GM19372 (cell line): ENCODE measurements around the gene RNF34.

ENCODE experiments used
- ATAC-seq: cut with Tn5 transposase; IDR thresholded peaks from one replicate; pipeline ENCODE4 v1.9.1; 2021; ENCODE audit warnings: mild to moderate bottlenecking, low read depth, moderate library complexity; ENCODE audit not compliant: unreplicated experiment

The RNF34 gene

DNA sequence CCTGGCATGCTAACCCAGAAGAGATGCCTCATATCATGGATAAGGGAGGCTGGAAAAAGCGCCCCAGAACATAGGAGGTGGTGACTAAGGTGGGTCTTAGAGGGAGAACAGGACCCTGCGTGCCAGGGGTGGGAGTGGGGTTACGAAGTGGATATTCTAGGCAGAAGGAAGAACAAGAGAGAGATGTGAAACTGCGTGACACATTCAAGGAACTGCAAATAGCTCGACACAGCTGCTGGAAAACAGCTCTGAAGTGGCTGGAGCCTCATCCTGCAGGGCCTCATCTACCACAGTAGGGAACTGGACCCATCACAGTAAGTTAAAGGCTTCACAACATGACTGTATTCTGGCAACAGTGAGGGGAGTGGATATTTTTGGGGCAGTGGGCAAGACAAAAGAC is 61.1 kb downstream of the RNF34 start:
- ATAC-seq = no peak

GRCh38 chr12:121464331-121464730 is 64.4 kb downstream of the RNF34 start:
- ATAC-seq = no peak

GRCh38 chr12:121465921-121466793 is 66.2 kb downstream of the RNF34 start:
- peak; percentile 3 for ATAC-seq

DNA sequence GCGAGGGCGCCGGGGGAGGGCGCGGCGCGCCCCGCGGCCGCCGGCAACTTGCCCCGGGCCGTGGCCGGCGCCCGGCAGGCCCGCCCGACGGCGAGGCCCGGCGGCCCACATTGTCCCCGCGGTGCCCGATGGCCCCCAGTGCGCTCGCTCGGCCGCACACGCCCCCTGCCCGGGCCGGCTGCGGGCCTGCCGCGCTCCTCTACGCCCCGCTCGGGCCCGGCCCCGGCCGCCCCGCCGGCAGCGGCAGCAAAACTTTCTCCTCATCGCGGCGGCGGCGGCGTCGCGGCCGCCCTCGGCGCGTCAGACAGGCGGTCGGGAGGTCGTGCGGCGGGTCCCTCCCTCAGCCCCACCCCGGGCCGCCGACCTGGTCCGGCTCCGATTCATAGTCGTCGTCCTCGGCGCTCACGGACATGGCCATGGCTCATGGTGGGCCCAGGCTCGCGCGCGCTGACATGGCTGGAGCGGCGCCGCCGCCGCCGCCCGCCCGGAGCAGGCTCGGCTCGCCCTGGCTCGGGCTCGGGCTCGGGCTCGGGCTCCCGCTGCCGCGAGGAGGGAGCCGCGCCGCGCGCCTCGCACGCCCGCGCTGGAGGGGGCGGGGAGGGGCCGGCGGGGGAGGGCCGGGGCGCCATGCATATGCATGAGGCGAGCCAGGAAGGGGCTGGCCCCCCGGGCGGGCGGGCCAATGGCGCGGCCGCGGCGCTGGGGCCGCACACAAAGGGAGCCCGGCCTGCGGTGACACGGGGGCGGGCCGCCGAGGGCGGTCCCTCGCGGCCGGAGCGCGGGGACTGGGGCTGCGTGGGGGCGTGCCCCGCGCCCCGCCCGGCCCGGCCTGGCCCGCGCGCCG is 67.1 kb downstream of the RNF34 start:
- peak; percentile 89 for ATAC-seq

DNA sequence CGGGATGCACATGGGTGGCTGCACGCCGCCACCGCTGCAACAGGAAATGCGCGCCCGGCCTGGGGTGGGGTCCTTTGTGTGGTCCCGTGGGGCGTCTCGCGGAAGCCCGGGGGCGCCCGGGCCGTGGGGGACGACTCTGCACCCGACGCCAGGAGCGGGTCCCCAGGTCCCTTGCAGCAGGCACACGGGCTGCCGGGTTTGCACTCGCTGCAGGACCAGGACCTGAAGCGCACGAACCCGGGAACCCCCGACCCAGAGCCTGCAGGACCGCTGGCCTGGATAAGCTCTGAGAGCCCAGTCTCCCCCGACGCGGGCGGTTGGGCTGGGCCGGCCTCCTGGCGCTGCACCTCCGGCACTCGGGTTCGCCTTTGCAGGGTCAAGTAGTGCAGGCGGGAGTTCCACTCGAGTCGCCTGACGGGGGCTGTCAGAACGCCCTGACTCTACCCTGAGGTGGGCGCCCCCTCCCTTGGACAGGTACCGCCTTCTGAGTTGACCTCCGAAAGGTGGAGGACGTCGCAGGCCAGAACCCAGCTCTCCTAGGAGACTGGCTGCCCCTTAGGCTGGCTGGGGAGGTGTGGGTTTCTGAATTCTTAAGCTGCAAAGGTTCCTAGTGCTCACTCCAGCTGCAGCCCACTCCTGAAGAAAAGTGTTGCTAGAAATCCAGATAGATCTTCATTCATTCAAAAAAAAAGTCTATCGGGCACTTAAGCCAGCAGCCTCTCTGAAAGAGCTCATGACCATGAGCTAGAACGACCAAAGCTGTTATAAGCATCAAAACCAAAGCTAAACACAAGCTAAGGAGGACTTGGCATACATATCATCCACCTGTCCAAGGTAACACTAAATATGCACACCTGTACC is 68.0 kb downstream of the RNF34 start:
- no peak for ATAC-seq

GRCh38 chr12:121468499-121468801 is 68.5 kb downstream of the RNF34 start:
- no peak for ATAC-seq

DNA sequence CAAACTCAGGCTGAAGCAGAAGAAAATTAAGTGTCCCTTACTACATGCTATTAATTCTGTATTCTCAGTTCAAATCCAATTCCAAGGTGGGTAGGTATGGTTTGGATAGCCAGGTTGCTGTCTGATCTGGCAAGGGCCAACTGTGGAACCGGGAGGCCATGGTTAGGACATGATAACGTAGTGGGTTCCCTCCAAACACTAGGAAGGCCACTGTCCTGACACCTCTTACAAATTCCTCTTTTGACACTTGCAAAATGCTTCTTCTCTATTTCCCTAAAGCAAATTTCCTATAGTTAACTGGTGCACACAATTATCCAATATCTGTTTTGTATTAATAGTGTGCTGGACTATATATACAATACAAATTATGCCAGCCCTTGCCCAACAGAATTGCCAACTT is 70.8 kb downstream of the RNF34 start:
- no peak for ATAC-seq

- ATAC-seq = no peak
These were observed 72.4 kb downstream of the RNF34 start for GRCh38 chr12:121472150-121472905.
